HG02798 (cell line): Measurements from ENCODE around the gene KRTAP10-7.
"Not testable (repeated sequence)": the region's sequence is repeated elsewhere in the genome, so short reads cannot be mapped to it uniquely, and the experiment has no call there.

Experiments used
- ATAC-seq: cut with Tn5 transposase; IDR thresholded peaks from one replicate; pipeline ENCODE4 v1.9.1; 2021; ENCODE audit warnings: mild to moderate bottlenecking; ENCODE audit not compliant: unreplicated experiment, poor library complexity

The KRTAP10-7 gene

DNA sequence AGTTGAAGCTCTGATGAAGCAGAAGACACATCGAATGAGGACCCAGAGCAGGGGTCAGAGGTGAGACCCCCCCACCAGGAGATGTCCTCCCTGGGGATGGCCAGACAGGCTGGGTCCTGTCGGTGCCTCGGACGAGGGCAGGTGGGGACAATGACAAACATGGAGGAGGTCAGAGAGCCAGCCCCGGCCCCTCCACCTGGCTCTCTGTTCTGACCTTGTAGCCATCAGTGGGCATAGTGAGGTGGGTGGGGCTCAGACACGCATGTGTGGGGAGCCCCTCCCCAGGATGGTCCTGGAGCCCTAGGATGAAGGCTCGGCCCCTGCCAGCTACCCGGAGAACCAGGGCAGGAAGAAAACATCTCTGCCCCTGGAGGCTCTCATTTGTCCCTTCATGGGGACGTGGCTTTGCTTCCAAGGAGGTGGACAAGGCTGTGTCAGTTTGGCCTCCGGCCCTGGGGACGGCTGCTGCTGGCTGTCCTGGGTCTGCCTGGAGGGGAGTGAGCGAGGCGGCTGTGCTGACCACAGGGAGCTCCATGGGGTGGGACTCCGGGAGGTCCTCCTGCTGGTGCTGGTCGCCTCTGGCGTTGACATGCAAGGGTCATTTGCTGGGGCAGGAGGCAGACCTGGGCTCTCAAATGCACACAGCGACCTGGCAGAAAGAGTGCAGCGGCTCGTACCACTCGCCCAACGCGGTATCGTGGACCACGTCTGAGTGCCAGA is 10.7 kb upstream of the KRTAP10-7 start:
- no peak for ATAC-seq

DNA sequence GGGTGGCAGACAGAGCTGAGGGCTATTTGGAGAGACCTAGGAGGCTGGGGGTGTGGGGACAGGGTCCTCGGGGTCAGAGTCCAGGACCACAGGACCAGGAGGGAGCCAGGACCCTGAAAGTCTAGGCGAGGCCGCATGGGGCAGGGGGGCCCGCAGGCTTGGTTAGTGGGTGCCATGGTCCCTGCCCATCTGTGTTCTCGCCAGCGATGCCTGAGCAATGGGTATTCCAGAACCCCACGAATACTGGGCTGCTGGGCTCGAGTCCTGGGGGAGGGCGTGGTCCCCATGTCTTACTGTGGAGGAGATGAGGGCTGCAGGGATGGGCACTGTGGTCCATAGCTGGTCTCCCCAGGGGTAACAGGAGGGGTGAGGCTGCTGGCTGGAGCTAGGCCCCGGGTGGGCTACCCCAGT is 10.1 kb upstream of the KRTAP10-7 start:
- ATAC-seq, result no peak

DNA sequence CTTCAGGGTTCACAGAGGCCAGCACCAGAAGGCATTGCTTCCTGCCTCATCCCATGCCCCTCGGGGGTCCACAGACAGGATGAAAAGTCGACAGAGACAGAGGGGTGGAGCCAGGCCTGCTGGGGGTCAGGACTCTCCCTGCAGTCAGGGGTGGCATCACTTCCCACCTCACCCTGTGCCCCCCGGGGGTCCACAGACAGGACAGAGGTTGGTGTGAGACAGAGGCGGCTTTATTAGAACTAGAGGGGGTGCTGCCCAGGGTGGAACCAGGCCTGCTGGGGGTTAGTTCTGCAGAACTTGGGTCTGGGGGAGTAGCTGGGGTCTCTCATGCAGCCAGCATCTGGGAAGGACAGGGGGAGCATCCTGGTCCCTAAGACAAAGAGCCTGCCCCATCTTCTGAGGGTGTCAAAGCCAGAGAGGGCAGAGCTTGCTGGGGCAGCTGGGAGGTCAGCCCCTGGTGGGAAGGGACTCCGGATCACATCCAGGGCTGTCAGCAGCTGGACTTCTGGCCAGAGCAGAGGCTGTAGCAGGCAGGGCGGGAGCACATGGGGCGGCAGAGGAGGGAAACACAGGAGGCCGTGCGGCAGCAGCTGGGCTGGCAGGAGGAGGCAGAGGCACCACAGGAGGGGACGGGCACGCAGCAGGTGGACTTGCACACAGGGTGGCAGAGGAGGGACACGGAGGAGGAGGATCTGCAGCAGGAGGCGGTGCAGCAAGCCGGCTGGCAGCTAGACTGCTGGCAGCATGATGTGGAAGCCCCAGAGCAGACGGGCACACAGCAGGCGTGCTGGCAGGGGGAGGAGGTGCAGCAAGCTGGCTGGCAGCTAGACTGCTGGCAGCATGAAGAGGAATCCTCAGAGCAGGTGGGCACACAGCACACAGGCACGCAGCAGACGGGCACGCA is 9.2 kb upstream of the KRTAP10-7 start:
- ATAC-seq, result not testable (repeated sequence)

DNA sequence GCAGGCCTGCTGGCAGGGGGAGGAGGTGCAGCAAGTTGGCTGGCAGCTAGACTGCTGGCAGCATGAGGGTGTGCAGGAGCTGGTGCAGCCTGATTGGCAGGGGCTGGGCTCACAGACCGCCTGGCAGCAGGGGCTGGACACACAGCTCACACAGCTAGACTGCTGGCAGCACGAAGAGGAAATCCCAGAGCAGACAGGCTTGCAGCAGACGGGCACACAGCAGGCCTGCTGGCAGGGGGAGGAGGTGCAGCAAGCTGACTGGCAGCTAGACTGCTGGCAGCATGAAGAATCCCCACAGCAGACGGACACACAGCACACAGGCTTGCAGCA is 8.6 kb upstream of the KRTAP10-7 start:
- not testable (repeated sequence) for ATAC-seq

DNA sequence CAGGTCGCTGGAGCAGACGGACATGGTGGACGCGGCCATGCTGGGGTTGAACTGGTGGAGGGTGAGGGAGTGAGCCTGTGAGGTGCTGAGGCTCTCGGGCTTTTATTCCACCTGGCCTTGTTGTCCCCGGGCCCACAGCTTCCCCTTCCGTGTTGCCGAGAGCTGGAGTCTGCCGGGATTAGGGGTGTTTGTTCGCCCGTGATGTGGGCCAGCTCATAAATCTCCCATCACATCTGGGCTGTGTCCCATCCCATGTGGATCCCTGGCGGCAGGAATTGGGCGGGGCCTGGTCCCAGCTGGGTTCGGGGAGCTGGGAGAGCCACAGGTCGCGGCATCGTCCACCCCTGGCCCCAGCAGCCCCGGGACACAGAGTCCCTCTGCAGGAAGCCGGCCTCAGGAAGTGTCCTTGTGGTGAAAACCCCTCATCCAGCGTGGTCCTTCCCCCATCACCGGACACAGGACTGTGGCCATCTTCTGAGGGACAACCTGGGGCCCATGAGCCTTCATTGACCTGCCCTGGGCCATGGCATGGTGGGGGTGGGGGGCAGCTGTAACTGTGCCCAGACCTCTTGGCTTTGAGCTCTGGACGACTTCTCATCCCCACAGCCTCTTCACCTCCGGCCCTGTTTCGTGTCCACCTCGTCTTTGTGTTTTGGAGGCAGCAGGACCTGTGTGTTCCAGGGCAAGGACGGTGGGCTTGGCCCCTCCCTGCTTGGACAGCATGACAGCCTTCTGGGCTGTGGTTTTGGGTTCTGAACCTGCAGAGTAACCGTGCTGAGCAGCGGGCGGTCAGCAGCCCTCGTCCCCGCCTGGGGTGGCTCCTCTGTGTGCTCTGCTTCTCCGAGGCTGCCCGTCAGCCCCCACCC is 7.7 kb upstream of the KRTAP10-7 start, which contains the start of gene KRTAP10-6:
KRTAP10-6 (minus strand) TSS at position 60 of the 866 bp plus-strand sequence; CDS start at position 39, 21 bp downstream.
- no peak for ATAC-seq

DNA sequence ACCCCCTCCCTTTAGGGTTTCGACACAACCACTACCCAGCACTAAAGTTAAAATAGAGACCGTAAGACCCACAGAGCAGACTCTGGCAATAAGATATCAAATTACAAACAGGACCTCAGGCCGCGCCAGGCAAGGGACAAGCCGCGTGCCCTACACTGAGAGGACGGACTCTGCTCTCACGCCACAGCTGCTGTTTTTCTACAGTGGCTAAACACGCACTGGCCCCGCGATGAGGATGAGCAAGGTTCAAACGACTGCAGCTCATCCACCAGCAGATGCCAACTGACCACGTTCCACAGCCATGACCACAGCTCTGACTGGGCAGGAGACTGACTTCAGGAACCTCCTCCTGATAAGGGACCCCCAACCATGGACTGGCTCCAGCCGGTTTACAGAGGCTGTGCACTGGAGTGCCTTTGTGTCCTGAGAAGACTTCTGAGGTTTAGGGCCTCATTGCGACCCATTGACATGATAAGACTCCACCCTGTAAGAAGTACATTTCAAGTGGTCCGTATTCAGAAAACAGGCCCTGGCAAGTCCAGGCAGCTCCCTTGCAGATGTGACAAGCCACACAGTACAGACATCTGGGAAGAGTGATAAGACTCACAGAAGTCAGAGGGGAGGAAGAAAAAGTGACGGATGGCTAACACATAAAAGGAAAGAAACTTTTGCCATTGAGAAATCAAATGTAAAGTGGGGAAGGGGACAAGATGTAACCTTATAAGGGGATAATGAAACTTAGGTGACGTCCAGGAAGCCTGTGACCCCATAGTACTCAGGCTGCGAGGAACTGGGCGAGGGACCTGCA is 6.6 kb upstream of the KRTAP10-7 start:
- no peak for ATAC-seq

DNA sequence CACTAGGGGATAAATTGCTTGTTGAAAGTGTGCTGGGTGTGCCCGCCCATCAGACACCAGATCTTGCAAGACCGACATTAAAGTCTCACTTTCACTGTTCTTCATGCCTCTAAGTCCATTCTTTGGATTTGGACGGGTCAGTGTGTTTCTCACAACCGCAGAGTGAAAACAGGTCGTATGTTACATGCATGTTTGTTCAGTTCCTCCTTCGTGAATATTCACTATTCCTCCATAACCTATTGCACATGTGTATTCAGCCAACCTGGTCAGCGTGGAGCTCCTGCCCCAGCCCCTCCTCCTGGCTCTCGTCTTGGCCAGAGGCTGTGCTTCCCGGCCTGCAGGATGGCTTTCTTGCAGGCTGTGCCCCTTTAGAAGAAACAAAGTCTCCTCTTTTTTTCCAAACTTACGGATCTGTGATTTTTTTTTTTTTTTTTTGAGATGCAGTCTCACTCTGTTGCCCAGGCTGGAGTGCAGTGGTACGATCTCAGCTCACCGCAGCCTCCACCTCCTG is 5.9 kb upstream of the KRTAP10-7 start:
- ATAC-seq, result no peak

DNA sequence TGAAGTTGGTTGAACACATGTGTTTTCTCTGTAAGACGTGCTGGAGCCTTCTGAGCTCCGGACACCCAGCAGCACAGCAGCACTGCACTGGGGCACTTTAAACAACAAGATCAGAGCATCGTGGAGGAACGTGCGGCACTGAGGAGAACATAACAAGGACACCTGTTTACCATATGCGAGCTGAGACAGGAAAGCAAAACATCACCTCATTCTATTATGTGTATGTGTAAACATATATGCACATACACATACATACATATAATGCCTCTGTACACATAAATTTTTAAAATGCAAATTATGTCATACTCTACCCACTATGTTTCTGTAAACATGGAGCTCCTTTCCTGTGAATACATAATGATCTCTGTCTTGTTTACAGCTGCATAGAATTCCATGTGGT is 4.9 kb upstream of the KRTAP10-7 start:
- no peak for ATAC-seq

DNA sequence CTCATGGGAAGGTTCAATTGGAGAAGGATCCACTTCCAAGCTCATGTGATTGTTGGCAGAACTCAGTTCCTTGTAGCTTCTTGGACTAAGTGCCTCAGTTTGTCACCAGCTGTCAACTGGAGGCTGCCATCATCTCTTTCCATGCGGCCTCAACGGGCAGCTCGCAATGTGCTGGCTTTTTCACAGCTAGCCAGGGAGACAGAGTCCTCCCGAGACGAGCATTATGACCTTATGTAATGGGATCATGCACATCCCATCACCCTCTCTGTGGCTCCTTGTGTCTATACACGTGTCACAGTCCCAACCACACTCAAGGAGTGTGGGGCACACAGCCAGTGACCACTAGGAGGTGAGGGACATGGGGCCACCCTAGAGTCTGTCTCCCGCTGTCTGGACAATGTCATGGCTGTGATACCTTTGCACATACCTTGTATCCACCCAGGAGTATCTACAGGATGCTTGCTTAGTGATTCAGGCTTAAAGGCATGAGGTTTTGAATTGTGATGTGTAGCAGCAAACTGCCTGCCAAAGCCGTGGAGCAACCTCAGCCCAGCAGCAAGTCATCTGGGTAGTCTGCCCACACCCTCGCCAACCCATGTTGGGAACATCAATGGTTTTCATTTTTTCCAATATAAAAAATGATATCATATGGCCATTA is 4.2 kb upstream of the KRTAP10-7 start:
- ATAC-seq, result no peak

DNA sequence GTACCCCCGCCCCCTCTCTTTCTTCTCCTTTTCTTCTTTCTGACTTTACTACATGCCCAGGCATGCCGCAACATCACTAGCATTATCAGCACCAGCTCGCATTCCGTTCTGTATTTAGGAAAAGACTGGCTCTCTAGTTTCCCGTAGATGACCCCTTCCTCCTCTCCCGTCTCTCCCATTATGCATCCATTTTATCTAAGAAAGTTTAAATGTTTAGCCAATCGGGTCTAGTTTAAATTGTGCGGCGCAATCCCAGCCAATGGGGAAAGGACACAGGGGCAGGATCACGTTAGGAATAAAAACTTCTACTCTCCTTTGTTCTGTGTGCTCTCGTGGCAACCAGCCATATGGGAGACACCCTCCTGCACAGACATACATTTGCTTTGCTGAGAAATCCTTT is 2.3 kb upstream of the KRTAP10-7 start:
- no peak for ATAC-seq

DNA sequence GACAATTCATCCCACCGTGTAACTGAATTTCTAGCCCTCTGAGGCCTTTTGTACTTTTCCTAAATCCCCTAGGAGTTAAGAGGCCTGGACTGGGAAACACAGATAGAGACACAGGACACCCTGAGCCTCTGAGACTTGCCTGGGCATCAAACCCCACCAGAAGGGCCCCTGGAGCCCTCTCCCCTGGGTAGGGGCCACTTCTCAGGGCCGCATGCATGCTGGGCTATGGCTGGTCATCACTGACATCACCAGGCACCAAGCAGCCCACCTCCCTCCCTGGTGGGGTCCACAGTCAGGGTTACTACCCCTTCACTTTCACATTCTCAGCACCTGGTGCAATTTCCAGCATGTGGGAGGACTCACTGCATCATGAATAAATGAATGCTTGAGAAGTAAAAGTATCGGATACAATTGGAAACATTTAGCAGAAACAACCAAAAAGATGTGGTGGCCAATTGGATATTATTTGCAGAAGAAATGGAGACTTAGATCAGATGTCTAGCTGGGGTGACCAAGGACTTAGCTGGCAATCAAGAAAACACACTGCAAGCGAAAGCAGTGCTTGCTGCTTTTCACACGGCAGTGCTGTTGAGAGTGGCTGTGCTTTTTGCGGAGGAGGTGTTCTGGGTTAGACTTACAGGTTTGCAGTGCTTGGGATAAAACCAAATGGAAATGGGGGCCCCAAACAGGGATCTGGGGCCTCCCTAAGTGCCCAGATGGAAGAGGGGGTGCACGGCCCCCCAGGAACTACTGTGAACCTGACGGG is 950 bp upstream of the KRTAP10-7 start:
- ATAC-seq, result no peak

DNA sequence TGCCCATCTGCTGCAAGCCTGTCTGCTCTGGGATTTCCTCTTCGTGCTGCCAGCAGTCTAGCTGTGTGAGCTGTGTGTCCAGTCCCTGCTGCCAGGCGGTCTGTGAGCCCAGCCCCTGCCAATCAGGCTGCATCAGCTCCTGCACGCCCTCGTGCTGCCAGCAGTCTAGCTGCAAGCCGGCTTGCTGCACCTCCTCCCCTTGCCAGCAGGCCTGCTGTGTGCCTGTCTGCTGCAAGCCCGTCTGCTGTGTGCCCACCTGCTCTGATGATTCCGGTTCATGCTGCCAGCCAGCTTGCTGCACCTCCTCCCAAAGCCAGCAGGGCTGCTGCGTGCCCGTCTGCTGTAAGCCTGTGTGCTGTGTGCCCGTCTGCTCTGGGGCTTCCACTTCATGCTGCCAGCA is 694 bp downstream of the KRTAP10-7 start:
- not testable (repeated sequence) for ATAC-seq

DNA sequence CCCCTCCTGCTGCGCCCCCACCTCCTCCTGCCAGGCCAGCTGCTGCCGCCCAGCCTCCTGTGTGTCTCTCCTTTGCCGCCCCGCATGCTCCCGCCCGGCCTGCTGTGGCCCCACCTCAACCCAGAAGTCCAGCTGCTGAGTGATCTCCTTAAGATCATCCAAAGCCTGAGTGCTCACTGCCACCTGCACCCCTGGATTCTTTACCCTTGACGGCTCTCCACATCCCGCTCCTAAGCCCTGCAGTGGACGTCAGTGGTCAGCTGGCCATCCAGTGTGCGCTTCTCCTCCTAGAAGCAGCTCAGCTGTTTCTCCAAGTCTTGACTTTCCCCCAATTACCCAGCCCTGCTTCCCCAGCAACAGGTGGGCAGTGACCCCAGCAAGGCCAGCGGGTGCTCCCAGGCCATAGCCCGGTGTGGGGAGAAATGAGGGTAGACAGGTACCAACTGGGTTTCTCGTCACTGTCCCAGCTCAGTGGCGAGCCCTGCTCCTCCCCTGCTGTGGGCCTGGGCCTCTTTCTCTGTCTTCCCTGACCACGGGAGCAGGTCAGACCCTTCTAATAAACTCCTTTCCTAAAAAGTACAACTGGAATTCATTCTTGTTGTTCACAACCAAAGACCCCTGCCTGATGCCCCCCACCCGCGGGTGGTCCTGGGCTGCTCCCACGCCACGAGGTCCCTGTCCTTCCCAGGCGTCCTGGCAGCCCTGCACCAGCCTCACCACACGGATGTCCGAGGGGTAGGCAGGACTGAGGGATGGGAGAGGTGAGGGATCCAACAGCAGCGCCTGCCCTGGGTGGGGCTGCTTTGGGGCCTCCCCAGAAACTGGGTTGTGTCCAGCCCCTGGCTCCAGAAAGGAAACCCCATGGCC is 1.4 kb downstream of the KRTAP10-7 start:
- ATAC-seq, result no peak

DNA sequence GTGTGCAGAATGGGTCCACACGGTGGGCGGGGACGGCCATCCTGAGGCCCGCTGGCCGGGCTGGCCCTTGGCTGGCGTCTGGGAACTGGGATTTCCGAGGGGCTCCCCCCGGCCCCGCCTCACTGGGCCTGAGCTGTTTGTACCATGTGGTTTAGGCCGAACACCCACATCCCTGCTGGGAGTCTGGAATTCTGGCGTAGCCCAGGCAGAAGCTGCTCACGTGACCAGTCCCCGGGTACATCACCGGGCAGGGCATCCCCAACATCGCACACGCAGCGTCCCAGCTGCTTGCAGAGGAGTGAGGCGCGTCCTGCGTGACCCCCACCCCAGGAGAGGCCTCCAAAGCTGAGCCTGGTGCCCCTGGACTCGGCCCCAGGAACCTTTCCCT is 2.1 kb downstream of the KRTAP10-7 start:
- ATAC-seq, result no peak

DNA sequence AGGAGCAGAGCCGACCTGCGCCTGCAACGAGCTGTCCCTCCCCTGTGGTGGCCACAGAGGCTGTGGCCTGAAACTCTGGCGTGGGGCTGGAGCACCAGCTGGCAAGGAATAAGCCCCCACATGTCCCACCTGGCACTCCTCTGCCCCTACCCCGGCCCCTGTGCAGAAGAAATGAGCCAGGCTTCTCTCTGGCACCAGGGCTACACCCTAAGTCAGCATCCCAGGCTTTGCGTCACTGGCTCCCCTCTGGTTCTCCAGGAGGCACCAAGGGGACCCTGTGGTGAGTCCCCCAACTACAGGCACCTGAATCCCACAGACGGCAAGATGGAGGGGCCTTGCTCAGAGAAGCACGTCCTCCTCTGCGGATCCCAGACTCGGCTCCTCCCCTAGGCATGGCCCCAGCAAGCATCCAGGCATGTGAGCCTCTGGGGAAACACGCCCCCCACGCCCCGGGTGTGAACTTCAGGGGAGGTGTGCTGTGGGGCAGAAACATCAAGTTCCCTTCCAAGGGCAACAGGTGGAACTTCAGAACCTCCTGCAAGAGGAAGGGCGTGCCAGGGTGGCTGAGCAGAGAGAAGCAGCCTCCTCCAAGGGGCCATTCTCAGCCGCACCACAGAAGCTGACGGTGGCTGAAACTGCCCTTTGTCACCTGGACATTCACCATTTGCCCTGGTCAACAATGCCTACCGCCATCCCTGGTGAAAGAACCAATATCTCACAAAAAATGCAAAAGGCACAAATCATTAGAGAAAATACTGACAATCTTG is 2.9 kb downstream of the KRTAP10-7 start:
- no peak for ATAC-seq

DNA sequence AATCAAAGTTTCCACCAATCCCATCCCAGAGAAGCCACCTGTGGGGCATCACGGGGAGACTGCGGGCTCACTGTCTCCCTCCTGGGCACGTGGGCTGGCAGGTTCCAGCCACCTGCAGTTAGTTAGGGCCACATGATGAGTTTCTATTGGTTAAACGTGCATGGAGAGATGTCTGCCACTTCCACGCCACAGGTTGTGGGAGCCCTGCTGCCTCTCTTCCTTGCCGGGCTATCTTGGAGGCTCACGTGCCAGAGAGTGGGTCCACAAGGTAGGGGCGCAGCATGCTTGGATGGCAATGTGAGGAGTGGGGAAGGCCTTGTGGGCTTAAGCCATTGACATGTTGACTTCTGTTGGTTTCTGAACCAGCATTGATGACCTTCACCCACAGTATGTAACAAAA is 3.5 kb downstream of the KRTAP10-7 start:
- no peak for ATAC-seq

DNA sequence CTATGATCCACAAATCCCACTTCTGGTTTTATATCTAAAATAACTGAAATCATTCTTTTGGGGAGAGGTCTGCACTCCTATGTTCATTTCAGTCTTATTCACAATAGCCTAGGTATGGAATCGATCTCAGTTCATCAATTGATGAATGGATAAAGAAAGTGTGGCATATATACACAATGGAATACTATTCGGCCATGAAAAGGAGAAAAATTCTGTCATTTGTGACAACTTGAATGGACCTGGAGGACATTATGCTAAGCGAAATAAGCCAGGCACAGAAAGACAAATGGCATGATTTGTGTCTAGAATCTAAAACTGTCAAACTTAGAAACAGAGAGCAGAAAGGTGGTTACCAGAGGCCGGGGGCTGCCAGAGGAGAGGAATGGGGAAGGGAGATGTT is 6.1 kb downstream of the KRTAP10-7 start:
- ATAC-seq, result no peak
